Activated T-cell treated with anti-CD3 and anti-CD28 coated beads for 48 hours (primary cell): Measurements from ENCODE around the gene UQCR11.

Source experiments
- DNase-seq: peaks from one replicate; pipeline ENCODE4 v3.0.0-alpha.2; 2020; ENCODE audit warnings: low read depth

Gene UQCR11

DNA sequence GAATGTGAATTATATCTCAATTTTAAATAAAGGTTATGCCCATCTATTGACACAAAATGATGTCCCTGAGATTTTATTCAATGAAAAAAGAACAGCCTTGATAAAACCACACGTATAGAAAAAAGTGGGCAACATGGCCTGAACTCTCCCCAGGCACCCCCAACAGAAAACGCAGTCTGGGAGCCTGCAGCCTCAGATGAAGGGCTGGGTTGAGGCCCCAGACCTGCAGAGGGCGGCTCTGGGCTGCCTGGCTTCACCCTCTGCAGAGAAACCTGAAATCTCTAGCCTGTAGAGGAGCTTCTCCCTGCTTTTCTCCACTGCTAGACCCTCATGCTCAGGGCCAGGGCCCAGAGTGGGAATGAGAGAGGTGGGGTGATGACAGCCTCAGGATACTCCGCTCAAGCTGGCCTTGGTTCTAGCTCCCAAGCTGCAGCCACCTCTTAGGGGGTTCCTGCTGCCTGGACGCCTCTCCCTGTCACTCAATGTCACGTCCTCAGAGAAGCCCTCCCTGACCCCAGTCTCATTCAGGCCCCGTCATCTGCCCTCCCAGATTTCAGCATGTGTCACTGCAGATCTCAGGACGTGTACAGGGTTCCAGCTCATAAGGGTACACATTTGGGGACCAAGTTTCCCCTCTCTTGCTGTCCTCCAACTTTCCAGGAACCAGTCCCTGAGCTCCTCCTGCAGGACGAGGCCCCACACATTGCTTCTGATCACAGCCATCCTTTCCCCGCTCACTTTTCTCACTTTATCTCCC, 14.4 kb downstream of the UQCR11 start:
- DNase-seq, result peak; percentile 32

DNA sequence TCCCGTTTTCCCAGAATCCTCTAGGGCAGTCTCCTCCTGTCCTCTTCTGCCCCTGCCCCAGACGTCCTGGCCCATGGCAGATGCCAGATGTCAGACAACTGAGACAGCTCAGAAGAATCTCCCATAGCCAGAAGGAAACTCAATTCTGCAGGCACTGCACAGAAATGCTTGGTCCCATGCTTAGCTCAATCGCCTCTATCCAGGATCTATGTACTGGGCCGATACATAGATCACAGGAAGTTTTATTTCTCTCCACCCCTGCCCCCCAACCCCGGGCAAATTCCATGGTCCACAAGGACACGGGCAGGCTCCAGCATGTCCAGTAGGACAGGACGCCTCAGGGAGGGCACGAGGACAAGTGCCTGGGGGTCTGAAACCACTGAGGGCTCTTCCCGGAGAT, 17.4 kb downstream of the UQCR11 start:
- DNase-seq, result no peak

DNA sequence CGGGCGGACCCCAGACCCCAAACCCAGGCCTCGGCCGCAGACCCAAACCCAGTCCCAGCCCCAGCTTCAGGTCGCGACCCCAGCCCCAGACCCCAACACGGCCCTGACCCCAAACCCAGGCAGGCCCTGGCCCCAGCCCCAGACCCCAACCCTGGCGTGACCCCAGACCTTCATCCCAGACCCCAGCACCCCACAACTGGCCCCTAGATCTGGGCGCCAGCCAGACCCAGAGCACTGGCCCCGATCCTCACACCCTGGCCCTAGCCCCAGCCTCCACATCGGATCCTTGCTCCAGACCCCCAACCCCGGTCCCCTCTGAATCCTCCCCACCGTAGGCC, 20.1 kb downstream of the UQCR11 start:
- DNase-seq, result no peak

DNA sequence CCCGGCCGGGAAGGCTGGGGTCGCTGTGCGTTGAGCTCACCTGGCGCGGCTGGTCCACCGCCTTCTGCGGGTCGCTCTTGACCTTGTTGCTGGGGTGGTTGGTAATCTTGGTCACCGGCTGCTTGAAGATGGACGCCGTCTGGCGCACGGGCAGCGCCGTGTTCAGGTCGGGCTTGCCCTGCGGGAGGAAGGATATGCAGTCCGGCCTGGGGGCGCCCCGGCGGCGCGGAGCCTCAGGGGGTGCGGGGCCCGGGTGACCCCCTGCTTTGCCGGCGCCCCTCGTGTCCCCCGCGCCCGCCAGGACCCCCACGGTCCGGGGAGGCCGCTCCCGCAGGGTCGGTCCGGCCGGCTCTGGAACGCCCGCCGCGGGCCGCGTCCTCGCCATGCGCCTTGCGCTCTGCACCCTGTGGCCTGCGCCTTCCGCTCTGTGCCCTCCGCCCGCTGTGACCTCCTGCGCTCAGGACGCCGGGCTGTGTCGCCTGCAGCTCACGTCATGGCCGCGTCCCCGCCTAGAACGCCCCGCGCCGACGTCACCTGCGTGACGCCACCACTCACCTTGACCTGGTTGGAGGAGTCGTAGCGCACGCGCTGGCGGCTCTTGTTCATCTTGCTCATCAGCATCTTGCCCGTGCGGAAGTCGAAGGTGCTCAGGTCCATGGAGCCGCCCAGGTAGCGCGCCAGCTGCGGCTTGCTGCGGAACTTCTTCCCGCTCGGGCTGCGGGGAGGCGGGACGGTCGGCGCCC, 20.6 kb downstream of the UQCR11 start:
- no peak for DNase-seq

GRCh38 chr19:1582201-1582600, 23.1 kb downstream of the UQCR11 start:
- no peak for DNase-seq

DNA sequence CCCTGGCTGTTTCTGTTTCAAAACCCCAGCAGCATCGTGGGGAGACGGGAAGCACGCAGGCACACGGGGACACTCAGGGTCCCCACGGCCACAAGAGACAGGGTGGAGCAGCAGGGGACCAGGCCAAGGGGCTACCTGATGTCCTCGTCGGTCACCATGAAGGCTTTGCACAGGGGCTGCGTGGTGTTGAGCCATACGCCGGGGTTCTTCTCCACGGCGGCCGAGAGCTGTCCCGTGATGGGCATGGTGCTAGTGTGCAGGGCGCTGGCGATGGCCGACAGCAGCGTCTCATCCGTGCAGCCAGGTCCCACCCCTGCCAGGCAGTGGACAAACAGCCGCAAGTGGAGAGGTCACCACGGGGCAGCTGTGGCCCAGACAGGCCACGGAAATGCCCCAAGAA, 24.3 kb downstream of the UQCR11 start:
- DNase-seq, result no peak

- no peak for DNase-seq
Observed at GRCh38 chr19:1580382-1580781, 24.9 kb downstream of the UQCR11 start.

- DNase-seq, result no peak
Observed at GRCh38 chr19:1579222-1579621, 26.0 kb downstream of the UQCR11 start.

- DNase-seq, result no peak
Observed at GRCh38 chr19:1577929-1578618, 27.2 kb downstream of the UQCR11 start.

- no peak for DNase-seq
Observed at GRCh38 chr19:1577090-1577928, 28.0 kb downstream of the UQCR11 start.

DNA sequence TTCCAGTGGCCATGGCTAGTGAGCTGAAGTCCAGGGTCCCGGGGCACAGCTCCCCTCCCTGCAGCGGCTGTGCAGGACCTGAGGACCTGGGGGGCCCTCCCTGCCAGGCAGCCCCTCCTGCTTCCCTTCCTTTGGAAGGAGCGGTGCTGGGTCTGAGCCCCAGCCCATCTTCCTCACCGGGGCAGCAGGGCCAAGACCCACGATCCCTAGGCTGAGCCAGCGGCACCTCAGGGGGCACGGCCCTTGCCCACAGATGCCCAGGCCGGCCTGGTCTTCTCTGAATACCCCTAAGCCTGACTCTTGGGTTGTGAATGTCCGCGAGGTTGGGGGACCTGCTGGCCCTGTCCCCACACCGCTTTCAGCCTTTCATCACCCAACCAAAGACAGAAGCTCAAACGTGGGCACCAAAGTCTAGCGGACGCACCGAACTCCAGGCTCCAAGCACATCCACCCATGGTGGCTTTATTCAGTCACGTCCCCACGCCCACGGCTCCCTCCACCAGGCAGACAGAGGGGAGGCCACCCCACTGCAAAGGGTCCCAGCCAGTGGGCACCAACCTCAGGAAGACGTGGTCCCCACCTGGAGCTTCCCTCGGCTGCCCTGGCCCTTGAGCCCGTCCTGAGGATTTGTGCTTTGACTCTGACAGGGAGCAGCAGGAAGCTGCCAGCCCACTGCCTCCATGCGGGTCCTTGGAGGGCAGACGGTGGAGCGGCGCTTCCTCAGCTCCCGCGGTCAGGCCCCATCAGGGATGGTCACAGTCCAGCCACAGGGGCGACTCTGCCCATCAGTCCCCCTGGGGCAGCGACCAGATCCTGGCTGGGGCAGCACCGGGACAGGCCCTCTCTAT, 28.8 kb downstream of the UQCR11 start:
- no peak for DNase-seq

DNA sequence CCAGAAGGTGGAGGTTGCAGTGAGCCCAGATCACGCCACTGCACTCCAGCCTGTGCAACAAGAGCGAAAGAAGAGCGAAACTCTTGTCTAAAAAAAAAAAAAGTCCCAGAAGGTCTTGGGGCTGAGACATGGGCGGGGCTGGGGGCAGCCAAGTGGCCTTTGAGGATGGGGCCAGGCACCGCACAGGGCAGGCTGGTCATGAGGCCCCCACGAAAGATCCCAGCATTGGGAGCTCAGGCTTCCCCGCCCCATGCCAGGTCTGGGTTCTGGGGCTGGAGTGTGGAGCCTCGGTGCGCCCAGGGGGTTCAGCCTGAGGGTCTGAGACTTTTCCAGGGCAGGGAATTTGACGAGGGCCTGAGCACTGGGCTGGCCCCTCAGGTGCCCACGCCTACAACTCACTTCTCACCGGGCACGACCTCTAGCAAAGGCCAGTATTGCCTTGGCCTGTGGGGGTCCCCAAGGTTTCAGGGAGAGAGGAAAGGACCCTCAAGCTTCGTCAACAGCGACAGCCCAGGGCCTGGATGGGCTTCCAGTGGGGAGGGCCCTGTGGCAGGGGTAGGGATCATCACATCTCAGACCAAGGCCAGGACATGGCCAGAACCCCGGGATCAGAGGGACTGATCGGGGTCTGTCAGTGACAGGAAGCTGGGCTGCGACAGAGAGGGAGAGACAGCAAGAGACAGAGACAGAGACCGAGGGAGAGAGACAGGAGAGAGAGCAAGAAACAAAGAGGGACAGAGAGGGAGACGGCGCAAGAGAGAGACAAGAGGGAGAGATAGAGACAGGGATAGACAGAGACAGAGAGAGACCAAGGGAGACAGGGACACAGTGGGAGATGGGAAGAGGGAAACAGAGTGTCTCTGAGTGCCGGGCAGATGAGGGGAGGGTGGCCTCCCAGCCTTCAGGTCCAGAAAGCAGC, 29.7 kb downstream of the UQCR11 start:
- no peak for DNase-seq

DNA sequence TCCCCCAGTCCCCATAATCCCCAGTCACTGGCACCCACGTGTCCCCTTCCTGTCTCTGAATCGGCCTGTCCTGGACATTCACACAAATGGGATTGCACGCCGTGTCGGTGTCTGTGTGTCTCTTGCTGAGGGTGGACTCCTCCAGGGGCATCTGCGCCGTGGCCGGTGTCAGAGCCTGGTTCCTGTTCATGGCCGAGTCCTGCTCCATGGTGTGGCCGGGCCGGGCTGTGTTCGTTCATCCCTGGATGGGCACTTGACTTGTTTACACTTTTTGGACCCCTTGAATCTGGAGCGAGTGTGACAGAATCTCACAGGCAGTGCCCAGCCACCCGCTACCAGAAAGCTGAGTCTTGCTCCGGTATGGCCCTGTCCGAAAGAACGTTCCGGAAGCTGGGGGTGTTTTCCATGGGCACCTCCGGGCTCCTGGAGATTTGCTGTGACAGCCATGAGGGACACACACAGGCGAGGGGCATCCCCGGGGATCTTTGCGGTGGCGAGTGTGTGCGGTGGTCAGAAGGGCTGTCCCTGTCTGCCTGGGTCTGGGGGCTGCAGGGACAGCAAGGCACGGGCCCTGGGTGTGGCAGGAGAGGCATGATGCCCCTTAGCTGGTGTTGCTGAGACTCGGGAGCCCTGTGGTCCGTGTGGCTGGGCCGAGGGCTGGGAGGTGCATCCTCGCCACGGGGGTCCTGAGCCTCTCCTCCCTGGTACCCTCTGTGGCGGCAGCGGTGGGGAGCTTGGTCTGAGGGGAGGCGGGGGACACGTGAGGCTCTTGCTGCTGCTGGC, 30.7 kb downstream of the UQCR11 start:
- no peak for DNase-seq

GRCh38 chr19:1572795-1573194, 32.5 kb downstream of the UQCR11 start:
- no peak for DNase-seq

DNA sequence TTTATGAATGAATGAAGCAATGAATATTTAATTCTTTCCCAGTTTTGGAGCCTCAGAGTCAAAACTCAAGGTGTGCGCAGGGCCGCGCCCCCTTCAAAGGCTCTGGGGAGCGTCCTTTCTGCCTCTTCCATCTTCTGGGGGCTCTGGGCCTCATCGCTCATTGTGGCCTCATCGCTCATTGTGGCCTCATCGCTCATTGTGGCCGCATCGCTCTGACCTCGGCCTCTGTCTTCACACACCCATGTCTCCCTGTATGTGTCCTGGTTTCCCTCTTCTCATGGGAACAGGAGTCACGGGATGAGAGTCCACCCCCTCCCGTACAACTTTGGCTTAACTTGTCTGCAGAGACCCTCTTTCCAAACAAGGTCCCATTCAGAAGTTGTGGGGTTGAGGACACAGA, 33.9 kb downstream of the UQCR11 start:
- no peak for DNase-seq

GRCh38 chr19:1570836-1571235, 34.4 kb downstream of the UQCR11 start:
- DNase-seq, result no peak

- no peak for DNase-seq
Observed at GRCh38 chr19:1569997-1570396, 35.3 kb downstream of the UQCR11 start.

GRCh38 chr19:1568320-1569019, 36.8 kb downstream of the UQCR11 start, which contains the start of gene MEX3D:
TSS of gene MEX3D (minus strand) at chr19:1568325. CDS start at chr19:1568058, 267 bp downstream.
- peak; percentile 81 for DNase-seq

GRCh38 chr19:1567848-1568227, 37.4 kb downstream of the UQCR11 start:
- DNase-seq, result no peak
